H1 (cell line): ENCODE measurements around the gene KCTD17. TPM values are rescaled to one million over a fixed set of nuclear protein-coding genes. Genes with fewer than 3 reads are reported as not detected.

Experiments used
- ATF3 ChIP-seq: IDR thresholded peaks from 2 replicates; pipeline ENCODE4 v1.6.1; 2011; ENCODE audit warnings: low read depth, mild to moderate bottlenecking, low read length; ENCODE audit not compliant: insufficient read depth
- CBX8 ChIP-seq: fragments of 300-800, 300-1000 bp; sonication (generic); IDR thresholded peaks from 2 replicates; pipeline ENCODE4 v1.7.1; 2016; ENCODE audit warnings: low read depth, low read length, borderline replicate concordance
- CHD1 ChIP-seq: IDR thresholded peaks from 2 replicates; pipeline ENCODE4 v1.6.1; 2012; ENCODE audit warnings: low read depth, low read length, improper control_type of control experiment
- GABPA ChIP-seq: IDR thresholded peaks from 2 replicates; pipeline ENCODE4 v1.6.1; 2011; ENCODE audit warnings: mild to moderate bottlenecking, low read length, moderate library complexity, borderline replicate concordance; ENCODE audit not compliant: insufficient read depth
- KDM5A ChIP-seq: fragments of 200-600 bp; IDR thresholded peaks from 2 replicates; pipeline ENCODE4 v1.7.1; 2012; ENCODE audit warnings: mild to moderate bottlenecking, low read length, inconsistent platforms, mixed read lengths
- NANOG ChIP-seq: IDR thresholded peaks from 2 replicates; pipeline ENCODE4 v1.6.1; 2011; ENCODE audit warnings: low read length, low read depth, mild to moderate bottlenecking, inconsistent platforms; ENCODE audit not compliant: insufficient read depth, poor library complexity, severe bottlenecking
- PHF8 ChIP-seq: fragments of 200-600 bp; sonication (generic); conservative IDR thresholded peaks from 2 replicates; pipeline ENCODE4 v1.7.1; 2012; ENCODE audit warnings: low read depth, mild to moderate bottlenecking, inconsistent platforms, low read length, moderate library complexity
- SIRT6 ChIP-seq: IDR thresholded peaks from one replicate; pipeline ENCODE4 v1.7.1; 2012; ENCODE audit warnings: low read length, inconsistent platforms
- SUZ12 ChIP-seq: fragments of 200-600 bp; sonication (generic); IDR thresholded peaks from 2 replicates; pipeline ENCODE4 v1.6.1; 2012; ENCODE audit warnings: mild to moderate bottlenecking, inconsistent platforms, low read length, moderate library complexity, mixed read lengths
- TCF12 ChIP-seq: IDR thresholded peaks from 2 replicates; pipeline ENCODE4 v1.6.1; 2011; ENCODE audit warnings: low read depth, mild to moderate bottlenecking, low read length
- YY1 ChIP-seq: IDR thresholded peaks from 2 replicates; pipeline ENCODE4 v1.6.1; 2011; ENCODE audit warnings: low read depth, mild to moderate bottlenecking, low read length
- polyA plus RNA-seq, 7 experiments: library from polyadenylated mRNA; depleted of rRNA in 3 of 7; stranded (reverse) in 5 of 7; unstranded in 2 of 7; fragments of >200 nt in 5 of 7; fragments of 200-250 nt in 2 of 7; gene quantifications; 1 replicate in 5 of 7; 2 replicates in 1 of 7; 4 replicates in 1 of 7; pipeline versions ENCODE4 v1.2.1 to v1.2.3, GENCODE V29; 2011 to 2013; ENCODE audit warnings: missing spikeins in 2 of 7, mixed read lengths in 2 of 7
- total RNA-seq: library from RNA; stranded (reverse); fragmentation: NEBNext Ultra II Directional; extraction: Animal tissue kit (Norgen Biotek cat#: 25700); gene quantifications from 2 replicates; pipeline ENCODE4 v1.2.1, GENCODE V29; 2021
- TF ChIP-seq, protein P1 (sequence below): fragments of 300-600 bp; sonication (generic); IDR thresholded peaks from 2 replicates; pipeline ENCODE4 v1.7.1; 2012; ENCODE audit warnings: low read length, moderate library complexity, mild to moderate bottlenecking, inconsistent platforms; ENCODE audit not compliant: insufficient replicate concordance

Gene KCTD17
- total and polyA plus RNA-seq, 2 of the 8 experiments (the other 6 are each of a cell fraction or from before 2014, with no cell fraction given): 39.4 to 44.0 TPM

- TF ChIP-seq, protein P1, sequence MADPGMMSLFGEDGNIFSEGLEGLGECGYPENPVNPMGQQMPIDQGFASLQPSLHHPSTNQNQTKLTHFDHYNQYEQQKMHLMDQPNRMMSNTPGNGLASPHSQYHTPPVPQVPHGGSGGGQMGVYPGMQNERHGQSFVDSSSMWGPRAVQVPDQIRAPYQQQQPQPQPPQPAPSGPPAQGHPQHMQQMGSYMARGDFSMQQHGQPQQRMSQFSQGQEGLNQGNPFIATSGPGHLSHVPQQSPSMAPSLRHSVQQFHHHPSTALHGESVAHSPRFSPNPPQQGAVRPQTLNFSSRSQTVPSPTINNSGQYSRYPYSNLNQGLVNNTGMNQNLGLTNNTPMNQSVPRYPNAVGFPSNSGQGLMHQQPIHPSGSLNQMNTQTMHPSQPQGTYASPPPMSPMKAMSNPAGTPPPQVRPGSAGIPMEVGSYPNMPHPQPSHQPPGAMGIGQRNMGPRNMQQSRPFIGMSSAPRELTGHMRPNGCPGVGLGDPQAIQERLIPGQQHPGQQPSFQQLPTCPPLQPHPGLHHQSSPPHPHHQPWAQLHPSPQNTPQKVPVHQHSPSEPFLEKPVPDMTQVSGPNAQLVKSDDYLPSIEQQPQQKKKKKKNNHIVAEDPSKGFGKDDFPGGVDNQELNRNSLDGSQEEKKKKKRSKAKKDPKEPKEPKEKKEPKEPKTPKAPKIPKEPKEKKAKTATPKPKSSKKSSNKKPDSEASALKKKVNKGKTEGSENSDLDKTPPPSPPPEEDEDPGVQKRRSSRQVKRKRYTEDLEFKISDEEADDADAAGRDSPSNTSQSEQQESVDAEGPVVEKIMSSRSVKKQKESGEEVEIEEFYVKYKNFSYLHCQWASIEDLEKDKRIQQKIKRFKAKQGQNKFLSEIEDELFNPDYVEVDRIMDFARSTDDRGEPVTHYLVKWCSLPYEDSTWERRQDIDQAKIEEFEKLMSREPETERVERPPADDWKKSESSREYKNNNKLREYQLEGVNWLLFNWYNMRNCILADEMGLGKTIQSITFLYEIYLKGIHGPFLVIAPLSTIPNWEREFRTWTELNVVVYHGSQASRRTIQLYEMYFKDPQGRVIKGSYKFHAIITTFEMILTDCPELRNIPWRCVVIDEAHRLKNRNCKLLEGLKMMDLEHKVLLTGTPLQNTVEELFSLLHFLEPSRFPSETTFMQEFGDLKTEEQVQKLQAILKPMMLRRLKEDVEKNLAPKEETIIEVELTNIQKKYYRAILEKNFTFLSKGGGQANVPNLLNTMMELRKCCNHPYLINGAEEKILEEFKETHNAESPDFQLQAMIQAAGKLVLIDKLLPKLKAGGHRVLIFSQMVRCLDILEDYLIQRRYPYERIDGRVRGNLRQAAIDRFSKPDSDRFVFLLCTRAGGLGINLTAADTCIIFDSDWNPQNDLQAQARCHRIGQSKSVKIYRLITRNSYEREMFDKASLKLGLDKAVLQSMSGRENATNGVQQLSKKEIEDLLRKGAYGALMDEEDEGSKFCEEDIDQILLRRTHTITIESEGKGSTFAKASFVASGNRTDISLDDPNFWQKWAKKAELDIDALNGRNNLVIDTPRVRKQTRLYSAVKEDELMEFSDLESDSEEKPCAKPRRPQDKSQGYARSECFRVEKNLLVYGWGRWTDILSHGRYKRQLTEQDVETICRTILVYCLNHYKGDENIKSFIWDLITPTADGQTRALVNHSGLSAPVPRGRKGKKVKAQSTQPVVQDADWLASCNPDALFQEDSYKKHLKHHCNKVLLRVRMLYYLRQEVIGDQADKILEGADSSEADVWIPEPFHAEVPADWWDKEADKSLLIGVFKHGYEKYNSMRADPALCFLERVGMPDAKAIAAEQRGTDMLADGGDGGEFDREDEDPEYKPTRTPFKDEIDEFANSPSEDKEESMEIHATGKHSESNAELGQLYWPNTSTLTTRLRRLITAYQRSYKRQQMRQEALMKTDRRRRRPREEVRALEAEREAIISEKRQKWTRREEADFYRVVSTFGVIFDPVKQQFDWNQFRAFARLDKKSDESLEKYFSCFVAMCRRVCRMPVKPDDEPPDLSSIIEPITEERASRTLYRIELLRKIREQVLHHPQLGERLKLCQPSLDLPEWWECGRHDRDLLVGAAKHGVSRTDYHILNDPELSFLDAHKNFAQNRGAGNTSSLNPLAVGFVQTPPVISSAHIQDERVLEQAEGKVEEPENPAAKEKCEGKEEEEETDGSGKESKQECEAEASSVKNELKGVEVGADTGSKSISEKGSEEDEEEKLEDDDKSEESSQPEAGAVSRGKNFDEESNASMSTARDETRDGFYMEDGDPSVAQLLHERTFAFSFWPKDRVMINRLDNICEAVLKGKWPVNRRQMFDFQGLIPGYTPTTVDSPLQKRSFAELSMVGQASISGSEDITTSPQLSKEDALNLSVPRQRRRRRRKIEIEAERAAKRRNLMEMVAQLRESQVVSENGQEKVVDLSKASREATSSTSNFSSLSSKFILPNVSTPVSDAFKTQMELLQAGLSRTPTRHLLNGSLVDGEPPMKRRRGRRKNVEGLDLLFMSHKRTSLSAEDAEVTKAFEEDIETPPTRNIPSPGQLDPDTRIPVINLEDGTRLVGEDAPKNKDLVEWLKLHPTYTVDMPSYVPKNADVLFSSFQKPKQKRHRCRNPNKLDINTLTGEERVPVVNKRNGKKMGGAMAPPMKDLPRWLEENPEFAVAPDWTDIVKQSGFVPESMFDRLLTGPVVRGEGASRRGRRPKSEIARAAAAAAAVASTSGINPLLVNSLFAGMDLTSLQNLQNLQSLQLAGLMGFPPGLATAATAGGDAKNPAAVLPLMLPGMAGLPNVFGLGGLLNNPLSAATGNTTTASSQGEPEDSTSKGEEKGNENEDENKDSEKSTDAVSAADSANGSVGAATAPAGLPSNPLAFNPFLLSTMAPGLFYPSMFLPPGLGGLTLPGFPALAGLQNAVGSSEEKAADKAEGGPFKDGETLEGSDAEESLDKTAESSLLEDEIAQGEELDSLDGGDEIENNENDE: no peak
- TF ChIP-seq PHF8: no peak
- TF ChIP-seq ATF3: no peak
- no peak for TF ChIP-seq NANOG
- no peak for TF ChIP-seq SUZ12
- TF ChIP-seq GABPA: no peak
- no peak for TF ChIP-seq CHD1
- no peak for TF ChIP-seq TCF12
- no peak for TF ChIP-seq SIRT6
- no peak for TF ChIP-seq CBX8
- TF ChIP-seq KDM5A: no peak
- no peak for TF ChIP-seq YY1
Observed at GRCh38 chr22:37080838-37081237, 29.3 kb downstream of the KCTD17 start (continued).
